HG03280 (cell line): Measurements from ENCODE around the gene PLA2R1.

Experiments
- ATAC-seq: cut with Tn5 transposase; IDR thresholded peaks from one replicate; pipeline ENCODE4 v1.9.1; 2021; ENCODE audit warnings: mild to moderate bottlenecking, moderate library complexity; ENCODE audit not compliant: unreplicated experiment

Gene PLA2R1

DNA sequence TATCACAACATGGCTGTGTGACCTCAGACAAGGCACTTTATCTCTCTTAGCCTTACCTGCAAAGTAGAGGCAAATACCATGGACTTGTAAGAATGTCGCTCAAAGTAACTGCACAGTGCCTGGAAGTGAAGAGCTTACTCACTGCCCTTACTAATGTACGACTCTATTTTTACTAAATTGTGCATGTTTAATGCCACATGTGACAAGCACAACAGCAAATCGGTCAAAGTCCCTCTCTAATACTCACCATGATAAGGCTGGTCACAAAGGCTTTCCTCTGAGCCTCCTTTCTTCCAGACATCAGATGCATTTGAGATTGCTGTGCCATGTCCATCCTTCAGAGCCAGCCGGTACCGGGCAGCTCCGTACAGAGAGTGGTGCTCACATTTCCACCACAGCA is 164.0 kb downstream of the PLA2R1 start:
- no peak for ATAC-seq

DNA sequence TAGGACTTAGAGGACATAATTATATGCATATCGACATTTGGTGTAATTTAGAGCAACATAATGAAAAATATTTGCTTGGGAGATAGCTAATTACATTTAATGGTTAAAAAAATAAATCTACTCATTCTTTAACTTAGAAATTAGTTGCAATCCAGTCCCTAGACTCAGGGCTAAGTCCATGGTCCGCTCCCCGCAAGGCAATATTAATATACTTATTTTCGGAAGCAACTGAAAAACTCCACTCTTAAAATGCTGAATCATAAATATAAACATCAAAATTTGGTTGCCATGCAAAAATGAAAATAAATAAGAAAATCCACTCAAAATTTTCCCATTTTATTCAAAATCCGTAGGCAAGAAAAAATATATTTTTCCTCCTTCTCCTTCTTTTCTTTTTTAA is 164.7 kb downstream of the PLA2R1 start:
- no peak for ATAC-seq

DNA sequence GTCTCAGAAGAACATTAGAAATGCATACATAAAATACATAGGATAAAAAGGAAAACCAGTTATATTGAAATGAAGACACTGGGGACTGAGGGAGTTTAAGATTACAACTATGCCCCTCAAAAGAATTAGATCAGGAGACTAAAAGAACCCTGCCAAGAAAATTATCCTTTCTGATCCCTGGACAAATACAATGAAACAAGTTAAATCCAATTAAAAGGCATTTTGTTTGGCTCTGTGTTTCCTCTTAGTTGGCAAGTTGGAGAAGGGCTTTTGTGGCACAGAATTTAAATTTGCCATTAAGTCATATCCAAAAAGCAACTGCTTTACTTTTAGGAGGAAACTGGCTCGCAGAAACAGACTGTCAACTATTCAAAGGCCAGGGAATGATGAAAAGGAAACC is 165.3 kb downstream of the PLA2R1 start:
- ATAC-seq = no peak

DNA sequence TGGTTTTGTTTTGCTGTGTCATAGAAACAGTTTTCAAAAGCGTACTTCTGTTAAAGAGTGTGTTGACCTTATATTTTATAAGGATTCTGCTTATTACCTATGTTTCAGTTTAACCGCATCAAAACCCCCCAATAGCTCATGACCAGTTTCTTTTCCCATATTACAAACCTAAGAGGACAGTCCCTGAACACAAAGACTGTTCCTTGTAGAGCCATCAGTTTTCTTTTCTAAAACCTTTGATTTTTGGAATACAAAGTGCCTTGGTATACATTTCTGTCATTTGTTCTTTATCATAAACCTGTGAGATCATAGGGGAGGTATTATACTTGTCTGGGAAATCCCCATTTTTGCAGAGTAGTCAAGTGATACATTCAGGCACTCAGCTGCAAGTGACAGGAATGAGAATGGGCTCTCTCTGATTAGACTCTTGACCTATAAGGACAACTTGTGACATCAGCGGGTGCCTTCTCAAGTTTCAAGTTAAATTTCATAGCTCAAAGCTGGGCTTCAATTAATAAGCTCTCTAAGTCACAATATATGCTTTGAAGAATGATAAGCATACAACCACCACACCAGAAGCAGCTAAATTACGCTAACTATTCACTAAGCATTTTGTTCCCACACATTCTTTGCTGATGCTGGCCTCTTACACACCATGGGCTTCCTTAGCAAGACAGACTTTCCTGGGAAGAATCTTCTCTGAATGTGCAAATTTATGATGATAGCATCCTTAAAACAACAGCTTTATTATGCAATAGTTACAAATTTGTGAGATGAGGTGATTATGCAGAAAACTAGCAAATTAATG is 167.0 kb downstream of the PLA2R1 start:
- ATAC-seq = peak; percentile 54

DNA sequence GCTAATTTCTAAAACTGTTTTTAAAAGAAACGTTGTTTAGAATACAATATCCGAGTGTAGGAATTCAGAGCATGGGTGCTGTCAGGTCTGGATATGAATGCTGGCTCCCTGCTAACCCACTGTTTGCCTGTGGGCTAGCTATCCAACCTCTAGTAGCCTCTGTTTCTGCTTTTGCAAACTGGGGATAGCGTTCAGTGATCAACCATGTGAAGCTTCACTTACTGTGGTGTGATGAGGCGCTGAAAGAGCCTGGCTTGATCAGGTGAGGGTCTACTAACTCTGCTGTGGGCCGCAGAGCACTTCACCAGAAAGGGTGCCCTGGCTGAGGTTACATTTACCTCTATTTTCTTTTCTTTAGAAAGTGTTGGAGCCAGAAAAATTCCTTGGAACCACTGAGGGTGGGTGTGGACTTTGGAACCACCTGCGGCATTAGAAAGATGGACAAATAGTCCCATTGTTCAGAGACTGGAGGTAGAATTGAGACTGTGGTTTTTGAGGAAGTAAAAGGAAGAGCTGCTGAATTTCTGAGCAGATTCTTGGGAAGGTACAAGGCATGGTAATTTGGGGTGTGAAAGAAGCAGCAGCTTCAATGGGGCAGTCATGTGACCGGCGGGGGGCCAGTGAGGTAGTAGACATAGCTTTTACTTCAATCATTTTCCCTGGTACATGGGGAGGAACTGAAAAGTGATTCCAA is 168.1 kb downstream of the PLA2R1 start:
- no peak for ATAC-seq

DNA sequence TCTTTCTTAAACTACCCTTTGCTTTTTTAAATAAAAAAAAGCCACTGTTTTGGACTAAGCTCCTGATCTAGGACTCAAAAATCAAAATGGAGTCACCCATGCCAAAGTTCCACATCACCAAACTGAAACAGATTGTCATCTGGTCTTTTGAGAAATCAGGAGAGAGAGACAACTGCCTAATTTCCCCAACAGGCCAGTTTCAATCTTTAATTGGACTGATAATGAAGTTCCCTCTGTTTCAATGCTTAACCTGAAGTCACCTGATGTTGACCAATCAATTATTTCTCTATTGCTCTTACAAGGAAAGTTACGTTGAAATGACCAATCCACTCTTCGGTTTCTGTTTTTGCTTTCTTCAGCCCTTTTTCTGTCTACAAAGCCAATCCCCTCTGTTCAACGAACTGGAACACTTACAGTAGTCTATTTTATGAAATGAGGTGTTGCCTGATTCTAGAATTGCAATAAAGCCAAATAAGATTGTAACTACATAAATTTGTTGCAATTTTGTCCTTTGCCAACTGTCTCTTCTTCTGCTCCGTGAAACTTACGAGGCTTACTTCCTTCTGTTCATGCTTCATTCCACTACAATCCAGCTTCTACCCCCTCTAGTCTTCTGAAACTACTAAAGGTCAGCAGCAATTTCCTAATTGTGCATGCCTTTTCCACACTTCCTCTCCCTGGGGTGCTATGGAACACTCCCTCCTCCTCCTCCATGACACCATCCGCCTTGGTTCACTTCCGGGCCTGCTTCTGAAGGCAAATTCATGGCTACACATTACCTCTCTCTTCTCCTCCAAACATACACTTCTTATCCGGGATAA is 169.2 kb downstream of the PLA2R1 start:
- ATAC-seq = no peak

DNA sequence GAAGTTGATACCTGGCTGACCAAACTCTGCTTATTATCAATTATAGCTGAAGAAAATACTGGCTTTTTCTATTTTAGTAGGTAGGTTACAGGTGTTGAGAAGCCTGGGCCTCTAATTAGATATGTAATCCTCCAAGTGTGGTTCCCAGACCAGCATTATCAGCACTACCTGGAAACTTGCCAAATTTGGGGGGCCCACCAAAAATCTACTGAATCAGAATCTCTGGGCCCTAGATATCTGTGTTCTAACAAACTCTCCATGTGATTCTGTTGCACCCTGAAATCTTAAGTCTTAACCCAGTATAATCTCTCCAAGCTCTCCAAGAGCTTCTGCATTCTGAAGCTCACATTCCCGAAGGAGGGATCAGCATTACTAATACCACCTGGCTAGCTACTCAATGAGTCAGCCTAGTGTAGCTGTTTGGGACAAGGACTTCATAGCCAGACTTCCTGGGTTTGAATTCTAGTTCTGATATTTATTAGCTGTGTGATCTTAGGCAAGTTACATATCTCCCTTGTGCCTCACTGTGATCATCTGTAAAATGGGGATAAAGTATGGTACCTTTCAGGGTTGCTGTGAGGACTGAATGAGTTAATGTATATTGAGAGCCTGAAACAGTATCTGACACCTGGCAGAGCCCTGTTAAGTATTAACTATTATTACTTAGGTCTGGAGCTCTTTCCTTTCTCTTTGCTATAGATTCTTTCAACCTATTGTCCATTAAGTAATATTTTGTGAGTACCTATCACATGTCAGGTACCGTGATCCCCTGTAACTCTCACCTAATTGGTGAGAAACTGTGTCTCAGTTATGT is 170.3 kb downstream of the PLA2R1 start:
- ATAC-seq = no peak

DNA sequence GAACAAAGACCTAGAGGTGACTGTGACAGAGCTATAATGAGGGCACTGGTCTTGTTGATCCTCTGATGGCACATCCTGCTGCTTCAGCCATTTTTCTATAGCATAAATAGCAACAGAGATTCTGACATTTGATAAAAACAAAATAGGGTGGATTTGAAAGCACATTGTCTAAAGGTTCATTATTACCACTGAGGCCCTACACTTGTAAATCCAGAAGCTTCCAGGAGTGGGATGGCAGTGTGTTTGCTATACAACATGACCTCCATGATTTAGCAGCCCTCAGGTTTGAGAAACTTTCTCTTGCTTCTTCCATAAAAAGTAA is 171.2 kb downstream of the PLA2R1 start:
- ATAC-seq = no peak

DNA sequence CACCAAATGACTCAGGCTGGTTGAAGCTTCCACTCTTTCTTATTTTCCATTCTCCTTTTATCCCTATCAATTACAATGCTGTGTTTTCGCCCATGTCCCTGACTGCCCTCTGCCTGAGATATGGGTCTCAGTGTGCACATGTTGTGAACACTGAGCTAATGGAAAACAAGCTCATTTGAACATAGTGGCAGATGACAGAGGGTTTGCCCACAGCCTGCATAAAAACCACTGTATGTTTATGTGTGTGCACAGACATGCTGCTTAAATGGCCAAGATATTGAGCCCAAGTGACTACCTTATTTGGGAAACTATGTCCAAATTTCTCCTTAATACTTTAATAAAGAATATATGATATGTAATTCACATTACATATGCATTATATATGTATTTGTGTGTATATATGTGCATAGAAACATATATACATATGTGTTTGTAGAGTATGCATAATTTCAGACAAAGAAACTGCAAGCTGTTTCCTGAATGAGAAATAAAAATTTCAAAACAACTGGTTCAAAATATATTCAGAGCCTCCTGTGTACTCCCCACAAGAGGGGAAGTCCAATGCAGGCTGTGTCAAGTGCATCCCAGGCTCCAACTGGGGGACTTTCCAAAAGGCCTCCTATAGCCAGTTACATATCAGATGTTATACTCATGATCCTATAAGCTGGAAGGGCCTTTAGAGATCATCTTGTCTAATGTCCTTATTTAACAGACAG is 171.7 kb downstream of the PLA2R1 start:
- ATAC-seq = peak; percentile 35

DNA sequence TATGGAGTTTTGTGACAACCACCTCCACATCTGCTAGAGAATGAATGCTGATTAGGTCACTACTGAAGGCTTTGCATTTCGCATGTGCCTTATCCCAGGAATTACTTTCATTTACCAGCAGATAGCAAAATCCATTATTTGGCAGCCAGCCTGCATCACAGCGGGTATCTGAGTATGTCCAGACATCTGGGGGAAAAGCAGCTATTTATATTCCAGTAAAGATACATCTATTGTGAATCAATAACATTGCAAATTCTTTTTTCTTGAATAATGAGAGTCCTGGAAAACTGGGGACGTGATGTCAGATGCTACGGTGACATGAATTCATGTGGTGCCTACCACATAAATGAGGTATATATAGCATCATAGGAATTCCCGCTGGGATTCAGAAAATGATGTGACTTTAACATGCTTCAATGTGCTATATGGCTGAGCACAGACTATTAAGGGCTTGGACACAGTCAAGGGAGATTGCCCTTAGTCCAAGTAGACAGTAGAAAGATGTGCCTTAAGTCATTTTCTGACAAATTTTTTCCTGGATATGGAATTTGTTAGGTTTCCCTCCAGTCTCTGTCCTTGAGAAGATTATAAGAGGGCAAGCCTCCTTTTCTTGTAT is 180.2 kb downstream of the PLA2R1 start:
- no peak for ATAC-seq
